IPS DF 4.7 (cell line): Measurements from ENCODE around the gene GBP3.
"Not testable (repeated sequence)": the region's sequence is repeated elsewhere in the genome, so short reads cannot be mapped to it uniquely, and the experiment has no call there.

Experiments used
- DNase-seq: peaks from one replicate; pipeline ENCODE4 v3.0.0-alpha.2; 2013; ENCODE audit warnings: low spot score; ENCODE audit errors: extremely low read depth

GBP3 gene, protein sequence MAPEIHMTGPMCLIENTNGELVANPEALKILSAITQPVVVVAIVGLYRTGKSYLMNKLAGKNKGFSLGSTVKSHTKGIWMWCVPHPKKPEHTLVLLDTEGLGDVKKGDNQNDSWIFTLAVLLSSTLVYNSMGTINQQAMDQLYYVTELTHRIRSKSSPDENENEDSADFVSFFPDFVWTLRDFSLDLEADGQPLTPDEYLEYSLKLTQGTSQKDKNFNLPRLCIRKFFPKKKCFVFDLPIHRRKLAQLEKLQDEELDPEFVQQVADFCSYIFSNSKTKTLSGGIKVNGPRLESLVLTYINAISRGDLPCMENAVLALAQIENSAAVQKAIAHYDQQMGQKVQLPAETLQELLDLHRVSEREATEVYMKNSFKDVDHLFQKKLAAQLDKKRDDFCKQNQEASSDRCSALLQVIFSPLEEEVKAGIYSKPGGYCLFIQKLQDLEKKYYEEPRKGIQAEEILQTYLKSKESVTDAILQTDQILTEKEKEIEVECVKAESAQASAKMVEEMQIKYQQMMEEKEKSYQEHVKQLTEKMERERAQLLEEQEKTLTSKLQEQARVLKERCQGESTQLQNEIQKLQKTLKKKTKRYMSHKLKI

DNA sequence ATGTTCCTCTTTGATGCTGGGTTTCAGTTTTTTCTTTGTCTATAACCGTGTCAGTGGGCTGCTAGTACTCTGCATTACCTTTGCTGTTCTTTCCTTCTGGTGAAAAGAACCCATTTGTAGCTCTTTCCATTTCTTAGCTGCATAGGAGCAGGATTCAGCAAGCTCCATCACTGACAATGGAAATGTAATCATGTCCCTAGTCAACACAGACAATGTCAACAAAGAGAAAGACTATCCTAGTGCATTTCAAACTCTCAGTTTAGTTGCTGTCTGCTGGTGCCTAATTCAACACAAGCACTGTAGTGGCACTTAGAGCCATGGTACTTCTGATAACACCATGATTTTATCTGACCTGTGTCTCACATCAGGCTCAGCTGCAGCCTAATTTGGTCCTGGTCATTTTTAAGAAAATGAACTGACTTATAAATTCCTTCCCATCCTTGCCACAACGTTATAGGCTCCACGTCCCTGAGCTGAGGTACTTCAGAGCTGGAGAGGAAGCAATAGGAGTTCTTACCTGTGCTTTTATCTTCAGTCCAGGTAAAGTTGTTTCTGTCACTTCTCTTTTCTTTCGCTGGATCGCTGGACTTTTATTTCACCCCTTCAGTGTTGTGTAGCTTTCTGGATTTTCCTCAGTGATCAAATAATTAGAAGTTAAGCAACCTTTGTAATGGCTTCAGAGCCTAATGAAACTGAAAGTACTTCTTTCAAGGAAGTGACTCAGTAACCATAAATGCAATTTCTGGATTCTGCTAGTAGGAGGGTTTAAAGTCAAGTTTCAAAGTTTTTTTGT, at the start of gene GBP3:
Gene GBP3, minus strand, starts transcription at position 700 of the 793 bp plus-strand sequence. CDS start 2,145 bp downstream, outside the sequence.
- no peak for DNase-seq

DNA sequence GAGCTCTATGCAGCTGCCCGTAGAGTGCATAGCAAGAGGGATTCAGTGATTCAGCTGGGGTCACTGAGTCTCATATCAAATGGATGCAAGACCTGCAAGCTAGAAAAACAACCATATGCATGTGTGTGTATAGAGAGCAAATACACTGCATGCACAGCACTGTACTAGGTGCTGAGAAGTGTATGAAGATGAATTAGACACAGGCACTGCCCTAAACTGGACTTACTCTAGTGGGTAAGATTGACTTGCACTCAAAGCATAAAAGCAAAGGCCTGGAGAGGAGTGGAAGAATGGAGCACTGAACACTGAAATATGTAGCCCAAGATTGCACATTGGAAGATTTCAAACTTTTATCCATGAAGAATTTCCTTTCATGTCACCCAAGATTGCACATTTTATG, 47.8 kb upstream of the GBP3 start:
- no peak for DNase-seq

DNA sequence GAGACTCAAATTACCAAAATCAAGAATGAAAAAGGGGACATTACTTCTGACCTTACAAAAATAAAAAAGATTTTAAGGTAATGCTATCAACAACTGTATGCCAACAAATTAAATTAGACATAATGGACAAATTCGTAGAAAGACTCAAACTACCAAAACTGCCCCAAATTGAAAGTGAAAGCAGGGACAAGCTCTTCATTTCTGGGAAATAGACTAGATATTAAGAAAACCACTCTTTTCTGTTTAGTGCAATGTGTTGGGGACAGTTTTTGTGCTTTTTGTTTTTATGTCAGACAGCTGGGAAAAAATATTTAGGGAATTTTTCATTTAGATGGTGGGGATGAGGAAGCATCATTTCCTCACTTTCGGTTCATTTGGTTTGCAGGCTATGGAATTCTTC, 47.3 kb upstream of the GBP3 start:
- DNase-seq = no peak

DNA sequence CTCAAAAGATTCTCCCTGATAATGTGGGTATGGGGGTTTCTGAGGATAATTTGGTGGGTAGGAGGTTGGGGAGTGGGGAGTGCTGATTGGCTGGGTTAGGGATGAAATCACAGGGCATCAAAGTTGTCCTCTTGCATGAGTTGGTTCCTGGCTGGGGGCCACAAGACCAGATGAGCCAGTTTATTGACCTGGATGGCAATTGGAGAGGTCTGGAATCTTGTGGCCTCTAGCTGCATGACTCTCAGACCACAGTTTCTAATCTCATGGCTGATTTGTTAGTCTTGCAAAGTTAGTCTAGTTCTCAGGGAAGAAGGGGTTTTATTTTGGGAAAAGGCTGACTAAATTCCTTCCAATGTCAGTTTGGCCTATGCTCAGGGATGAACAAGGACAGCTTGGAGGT, 45.6 kb upstream of the GBP3 start:
- no peak for DNase-seq

DNA sequence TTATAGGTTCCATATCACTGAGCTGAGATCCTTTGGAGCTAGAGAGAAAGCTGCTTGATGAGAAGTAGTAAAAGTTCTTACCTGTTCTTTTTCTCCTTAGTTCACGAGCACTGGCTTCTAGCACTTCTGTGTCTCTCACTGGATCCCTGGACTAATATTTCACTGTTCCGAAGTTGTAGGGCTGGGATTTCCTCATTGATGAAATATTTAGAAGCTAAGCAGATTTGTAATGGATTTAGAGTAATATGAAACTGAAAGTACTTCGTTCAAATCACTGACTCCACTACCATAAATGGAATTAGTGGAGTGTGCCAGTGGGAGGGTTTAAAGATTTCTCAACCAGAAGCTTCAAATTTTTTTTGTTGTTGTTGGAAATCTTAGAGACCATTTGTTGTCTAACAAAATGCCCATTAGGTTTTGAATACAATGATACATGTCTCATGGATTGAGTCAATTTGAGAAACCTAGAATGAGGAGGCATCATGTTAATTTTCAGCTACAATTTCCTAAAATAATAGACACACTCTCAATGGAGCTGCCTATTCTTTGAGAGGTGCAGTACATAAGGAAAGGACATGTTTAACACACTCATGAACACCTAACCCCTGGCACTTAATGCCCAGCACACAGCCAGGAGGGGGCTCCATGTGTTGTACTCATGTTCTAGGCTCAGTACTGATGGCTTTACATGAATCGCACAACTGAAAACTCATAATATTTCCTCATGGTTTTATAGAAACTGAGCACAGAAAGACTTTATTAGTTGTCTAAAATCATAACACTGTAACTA, 42.6 kb upstream of the GBP3 start, which contains the start of gene GBP1:
Gene GBP1, minus strand, starts transcription at position 130 of the 790 bp plus-strand sequence. CDS start 1,974 bp downstream, outside the sequence.
- DNase-seq = no peak

DNA sequence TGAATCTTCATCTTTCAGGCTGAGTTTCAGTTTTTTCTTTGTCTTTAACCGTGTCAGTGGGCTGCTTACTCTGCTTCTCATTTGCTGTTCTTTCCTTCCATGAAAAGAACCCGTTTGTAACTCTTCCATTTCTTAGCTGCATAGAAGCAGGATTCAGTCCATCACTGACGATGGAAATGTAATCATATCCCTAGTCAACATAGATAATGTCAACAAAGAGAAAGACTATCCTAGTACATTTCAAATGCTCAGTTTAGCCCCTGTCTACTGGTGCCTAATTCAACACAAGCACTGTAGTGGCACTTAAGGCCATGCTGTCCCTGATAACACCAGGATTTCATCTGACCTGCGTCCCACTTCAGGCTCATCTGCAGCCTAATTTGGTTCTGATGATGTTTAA, 42.0 kb upstream of the GBP3 start:
- DNase-seq = no peak

DNA sequence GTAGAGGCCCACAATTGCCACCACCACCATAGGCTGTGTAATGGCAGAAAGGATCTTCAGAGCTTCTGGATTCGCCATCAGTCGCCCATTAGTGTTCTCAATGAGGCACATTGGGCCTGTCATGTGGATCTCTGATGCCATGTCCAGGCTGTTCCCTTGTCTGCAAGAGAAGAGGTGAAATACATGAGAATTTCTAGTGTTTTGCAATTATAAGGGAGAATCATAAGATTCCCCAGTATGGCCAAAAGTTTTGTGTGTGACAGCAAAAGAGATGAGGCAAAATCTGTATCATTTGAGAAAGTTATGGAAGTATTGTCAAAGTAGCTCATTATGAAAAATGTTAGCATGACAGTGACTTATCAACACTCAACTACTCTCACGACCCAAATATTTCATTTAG, 40.4 kb upstream of the GBP3 start:
- no peak for DNase-seq

DNA sequence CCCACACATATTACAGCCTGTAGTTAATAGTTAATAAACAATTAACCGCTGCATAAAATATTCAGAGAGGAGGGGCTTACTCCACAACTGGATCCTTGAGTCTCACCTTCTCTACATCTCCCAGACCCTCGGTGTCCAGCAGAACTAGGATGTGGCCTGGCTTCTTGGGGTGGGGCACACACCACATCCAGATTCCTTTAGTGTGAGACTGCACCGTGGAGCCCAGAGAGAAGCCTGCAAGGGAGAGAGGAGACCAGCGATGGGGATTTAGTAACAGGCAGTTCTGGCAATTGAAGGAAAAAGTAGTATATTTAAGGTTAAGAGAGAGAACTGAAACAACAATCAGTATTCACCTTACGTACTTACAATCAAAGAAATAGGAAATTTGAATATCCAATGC, 37.4 kb upstream of the GBP3 start:
- DNase-seq = no peak

DNA sequence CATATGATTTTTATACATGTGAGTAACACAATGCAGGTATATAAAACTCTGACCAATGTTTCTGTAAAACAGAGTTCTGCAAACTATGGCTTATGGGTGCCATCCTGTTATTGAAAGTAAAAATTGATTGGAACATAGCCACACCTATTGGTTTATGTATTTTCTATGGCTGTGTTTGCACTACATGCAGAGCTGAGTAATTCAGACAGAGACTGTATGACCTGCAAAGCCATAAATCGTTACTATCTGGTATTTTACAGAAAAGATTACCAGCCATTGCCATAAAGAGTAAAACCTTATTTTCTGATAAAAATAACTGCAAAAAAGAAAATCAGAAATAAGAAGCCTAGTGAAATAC, 29.3 kb upstream of the GBP3 start:
- no peak for DNase-seq

DNA sequence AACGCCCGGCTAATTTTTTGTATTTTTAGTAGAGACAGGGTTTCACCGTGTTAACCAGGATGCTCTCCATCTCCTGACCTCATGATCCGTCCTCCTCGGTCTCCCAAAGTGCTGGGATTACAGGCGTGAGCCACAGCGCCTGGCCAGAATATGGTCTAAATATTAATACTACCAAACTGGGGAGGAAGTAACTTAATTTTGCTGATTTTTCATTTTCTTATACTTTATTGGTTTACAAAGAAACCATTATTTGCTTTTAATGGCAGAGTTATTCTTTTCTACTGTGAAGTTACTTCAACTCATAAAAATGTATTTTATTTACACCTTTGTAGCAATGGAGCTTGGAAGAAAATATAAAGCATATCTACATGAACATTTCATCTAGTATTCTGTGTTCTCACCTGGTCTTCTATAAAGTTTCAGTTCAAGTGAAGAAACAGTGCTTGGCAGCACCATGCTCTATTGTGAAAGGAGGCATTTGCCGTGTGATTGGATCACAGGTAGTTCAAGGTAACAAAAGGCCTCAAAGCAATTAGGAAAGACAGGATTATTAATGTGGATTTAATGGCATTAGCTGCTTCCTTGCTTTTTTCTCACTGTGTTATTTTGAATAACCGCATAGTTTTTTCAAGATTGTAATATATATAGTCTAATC, 28.8 kb upstream of the GBP3 start:
- no peak for DNase-seq

DNA sequence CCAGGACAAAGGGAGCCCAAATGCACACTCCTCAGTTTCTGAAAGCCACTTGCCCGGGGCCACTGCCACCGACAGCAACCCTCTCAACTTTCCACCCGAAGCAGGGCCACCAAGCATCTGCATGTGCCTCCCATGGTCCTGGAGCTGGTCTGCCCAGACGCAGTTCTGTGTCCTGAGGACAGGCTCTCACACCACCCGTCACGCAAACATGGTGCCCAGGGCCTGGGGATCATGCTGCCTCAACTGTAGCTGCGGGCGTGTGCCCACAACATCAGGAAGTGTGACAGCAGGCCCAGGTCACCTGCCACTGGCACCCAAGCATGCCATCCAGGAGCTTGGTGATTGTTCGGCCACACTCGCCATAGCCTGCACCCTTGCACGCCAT, 28.0 kb upstream of the GBP3 start:
- no peak for DNase-seq

DNA sequence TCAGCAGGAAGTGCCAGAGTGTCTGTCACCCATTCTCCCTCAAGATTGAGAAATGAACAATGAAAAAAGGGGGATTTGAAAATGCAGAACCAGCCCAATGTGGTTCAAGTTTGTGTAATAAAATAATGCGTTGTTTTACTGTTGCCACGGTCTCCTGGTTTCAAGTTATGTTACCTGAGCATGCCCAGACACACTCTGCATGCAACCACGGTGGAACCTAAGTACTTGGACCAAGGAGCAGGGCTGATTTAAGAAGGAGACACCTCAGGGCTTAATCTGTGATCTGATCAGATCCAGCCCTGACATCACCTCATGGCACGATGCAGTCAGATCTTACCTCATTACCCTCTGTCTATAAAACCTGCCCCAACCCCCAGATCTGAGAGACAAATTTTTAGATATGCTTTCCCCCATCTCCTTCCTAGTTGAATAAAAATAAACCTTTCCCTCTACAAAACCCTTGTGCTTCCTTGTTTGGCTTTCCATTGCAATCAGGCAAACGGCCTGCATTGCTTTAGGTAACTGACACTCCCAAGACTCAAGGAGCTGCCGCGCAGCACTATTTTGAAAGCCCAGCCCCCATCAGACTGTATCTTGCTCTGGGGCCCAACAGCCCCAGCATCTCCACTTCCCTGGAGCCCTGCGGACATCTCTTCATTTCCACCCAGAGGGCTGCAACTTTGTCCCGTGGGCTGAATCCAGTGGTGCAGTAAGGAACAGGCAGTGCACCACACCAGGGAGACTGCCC, 27.4 kb upstream of the GBP3 start:
- not testable (repeated sequence) for DNase-seq

DNA sequence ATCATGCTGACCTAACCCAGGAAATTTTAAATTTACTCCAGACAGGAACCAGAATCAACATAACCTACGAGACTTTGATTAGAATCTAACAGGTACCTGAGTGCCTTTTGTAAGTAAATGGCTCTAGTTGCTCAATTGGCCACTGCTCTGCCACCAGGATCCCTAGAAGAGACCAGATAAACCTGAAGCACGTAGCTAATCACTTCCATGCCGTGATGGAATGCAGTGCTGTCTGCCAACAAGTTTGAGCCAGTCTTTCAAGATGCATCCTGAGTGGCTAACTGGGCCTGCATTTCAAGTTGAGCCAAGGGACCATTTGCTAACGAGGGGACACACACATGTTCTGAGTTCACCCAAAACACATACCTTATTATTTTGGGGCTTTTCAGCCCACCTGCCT, 26.5 kb upstream of the GBP3 start:
- not testable (repeated sequence) for DNase-seq

DNA sequence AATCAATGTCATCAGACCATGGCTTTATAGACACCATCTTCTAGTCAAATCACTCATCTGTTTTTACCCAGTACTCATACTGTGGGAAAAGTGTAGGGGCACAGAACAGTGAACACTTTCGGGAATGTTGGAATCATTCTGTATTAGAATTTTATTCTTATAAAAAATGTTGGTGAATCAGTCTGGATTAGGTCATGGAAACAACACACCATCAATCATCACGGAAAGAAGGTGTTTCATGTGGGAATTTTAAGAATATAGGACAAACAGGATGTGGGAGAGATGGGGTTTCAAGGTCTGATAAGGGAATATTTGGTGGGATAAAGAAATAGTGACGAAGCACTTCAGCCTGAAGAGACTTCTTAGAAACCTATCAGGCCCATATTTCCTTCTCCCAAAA, 25.1 kb upstream of the GBP3 start:
- DNase-seq = no peak

DNA sequence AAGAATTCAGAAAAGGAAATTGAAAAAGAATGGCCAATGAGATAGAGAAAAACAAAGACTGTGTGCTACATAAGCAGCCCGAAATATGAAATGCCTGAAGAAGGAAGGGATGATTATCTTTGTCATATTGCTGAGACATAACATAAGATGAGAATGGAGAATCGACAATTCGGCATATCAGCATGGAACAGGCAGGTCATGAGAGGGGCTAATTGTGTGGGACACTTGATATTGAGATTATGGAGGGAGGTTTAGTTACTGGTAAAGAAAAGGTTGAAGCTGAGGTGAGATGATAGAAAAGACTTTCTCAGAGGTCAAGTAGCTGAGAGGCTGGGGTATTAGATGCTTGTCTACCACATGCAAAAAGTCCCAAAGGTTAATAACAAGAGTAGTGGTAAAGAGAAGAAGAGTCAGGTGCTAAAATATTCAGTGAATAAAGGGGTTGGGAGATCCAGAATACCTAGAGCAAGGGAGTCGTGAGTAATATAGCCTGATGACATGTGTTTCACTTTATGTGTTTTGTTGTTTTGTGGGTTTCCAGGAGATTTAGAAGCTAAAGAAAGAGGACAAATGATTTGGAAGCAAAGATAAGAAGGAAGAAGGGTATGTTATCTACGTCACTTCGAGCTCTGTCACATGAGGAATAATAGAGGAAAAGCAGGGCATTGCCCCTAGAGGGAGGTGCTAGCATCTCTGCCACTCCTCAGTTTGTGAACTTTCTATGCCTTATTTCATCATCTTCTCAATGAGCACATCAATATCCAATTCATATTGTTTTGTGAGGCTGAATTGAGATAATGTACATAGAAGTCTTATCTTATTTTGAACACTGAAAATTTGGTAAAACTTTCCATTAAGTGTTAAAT, 23.9 kb upstream of the GBP3 start:
- DNase-seq = not testable (repeated sequence)

DNA sequence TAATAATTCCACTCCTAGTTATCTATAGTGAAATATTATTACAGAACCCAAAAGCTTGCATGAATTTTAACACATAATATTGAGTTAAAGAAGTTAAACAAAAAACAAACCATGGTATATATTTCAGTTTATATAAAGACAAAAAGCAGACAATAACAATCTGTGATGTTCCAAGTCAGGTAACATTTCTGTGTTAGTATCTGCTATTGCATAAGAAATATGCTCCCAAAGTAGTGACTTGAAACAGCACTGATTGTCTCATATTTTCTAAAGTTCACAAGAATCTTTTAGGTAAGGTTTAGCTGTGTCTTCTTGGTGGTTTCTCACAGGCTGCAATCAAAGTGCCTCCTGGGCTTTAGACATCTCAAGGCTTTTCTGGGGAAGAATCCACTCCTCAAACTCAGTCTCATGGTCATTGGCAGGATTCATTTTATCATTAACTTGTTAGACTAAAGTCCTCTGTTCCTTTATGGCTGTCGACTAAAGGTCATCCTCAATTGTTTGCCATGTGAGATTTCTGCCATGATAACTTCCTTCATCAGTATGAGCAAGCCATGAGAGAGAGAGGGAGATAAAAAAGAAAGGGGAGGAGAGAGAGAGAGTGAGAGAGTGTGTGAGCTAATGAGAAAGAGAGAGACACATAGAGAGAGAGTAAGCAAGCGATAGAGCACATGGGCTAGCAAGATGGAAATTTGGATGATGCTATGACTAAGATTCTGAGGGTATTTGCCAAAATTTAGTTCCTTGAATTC, 22.5 kb upstream of the GBP3 start:
- DNase-seq = no peak

DNA sequence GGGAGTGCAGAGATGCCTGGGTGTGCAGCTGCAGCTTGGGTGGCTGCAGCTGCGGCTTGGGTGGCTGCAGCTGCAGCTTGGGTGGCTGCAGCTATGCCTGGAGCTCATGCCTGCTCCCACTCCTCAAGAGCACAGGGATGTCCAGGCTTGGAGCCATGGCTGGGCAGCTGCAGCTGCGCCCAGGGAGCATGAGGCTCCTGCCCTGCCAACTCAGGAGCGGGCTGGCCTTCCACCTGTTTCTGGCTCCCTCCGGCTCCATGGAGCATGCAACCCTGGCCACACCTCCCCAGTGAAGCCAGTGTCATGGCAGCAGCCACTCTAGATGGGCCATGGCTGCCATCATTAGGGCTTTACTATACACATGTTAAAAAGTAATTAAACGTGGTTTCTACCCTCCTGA, 21.3 kb upstream of the GBP3 start:
- no peak for DNase-seq

DNA sequence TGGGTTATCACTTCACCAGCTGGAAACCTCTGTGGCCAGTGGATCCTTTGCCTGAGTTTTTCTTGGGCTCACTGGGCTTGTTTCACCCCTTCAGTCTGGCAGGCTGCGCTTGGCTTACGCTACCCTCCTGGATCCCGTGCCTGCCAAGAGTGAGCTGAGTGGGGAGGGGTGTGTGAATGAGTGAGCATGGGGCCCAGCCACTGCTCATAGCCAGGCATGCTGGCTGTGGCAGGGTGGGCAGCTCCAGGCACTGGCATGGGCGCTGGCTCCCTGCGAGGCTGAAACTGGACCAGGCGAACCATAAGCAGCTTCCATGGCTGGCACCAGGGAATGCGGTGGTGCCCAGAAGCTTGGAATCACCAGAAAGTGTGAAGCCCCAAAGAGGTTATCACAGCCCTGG, 19.8 kb upstream of the GBP3 start:
- DNase-seq = no peak

DNA sequence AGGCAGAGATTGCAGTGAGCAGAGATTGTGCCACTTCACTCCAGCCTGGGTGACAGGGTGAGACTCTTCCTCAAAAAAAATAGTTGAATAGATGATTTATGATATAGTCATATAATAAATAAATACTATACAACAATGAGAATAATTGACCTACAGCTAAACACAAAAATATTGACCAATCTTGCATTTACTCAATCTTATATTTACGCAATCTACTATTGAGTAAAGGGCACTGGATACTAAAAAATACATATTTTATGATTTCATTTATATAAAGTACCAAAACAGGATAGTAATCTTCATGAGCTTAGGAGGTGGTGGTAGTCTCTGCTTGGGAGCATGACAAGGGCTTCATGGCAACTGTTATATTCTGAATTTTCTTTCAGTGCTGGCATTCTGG, 19.1 kb upstream of the GBP3 start:
- DNase-seq = no peak
